Measurements from ENCODE around the gene EIF2AK2.

GRCh38 chr2:37102588-37102987, 54.2 kb downstream of the EIF2AK2 start:
- TF ChIP-seq CTCF (IDR thresholded peaks at IDR 0.05) (no peak), POLR2A (IDR thresholded peaks at IDR 0.05) (no peak)

Measured in breast epithelium (tissue), 3 donors.